ENCODE results near the gene PTOV1.

Gene PTOV1

GRCh38 chr19:49837425-49837824, 13.5 kb upstream of the PTOV1 start:
- Histone ChIP-seq H3K9me2 (replicated peaks; ENCODE audit: insufficient read depth, low read length) (no peaks in the 10 kb centered on the region), H3F3A (ENCODE audit: insufficient read depth) (0 out of 2 replicates have a peak, but pooled peaks cover 2% of the 10 kb centered on the region), H3K4me3 (ENCODE audit: insufficient read depth, low read length, poor library complexity, severe bottlenecking) (no peak overlapping the region), H4K20me1 (ENCODE audit: low read depth, low read length) (no peaks in the 10 kb centered on the region), H3K36me3 (ENCODE audit: low read length) (peaks cover 3% of the 10 kb centered on the region; the same call in 1 of the 2 replicates), H2AFZ (ENCODE audit: low read depth, low read length, severe bottlenecking) (no peak overlapping the region), H3K9me3 (ENCODE audit: insufficient read depth, low read length) (no peaks in the 10 kb centered on the region), H3K27me3 (ENCODE audit: low read length) (no peaks in the 10 kb centered on the region), H3K27ac (ENCODE audit: low read depth, low read length) (no peak overlapping the region), H3K9ac (ENCODE audit: low read length) (no peak overlapping the region), H3K79me2 (ENCODE audit: insufficient read depth, low read length) (no peaks in the 10 kb centered on the region), H3K4me2 (ENCODE audit: low read depth, low read length, poor library complexity, severe bottlenecking) (no peak overlapping the region)
- TF ChIP-seq CTCF (IDR thresholded peaks at IDR 0.05; ENCODE audit: insufficient read depth, low read length, poor library complexity, severe bottlenecking), result no peak
- TF ChIP-seq EZH2phosphoT487 (conservative IDR thresholded peaks at IDR 0.05; ENCODE audit: low read length), result no peak

- H2AFZ ChIP-seq (ENCODE audit: low read depth, low read length, severe bottlenecking), result no peak overlapping the region
- H3K27me3 ChIP-seq (ENCODE audit: low read length), result no peaks in the 10 kb centered on the region
- H4K20me1 ChIP-seq (ENCODE audit: low read depth, low read length), result no peaks in the 10 kb centered on the region
- H3K9me2 ChIP-seq (replicated peaks; ENCODE audit: insufficient read depth, low read length), result no peaks in the 10 kb centered on the region
- no peak overlapping the region for H3K9ac ChIP-seq (ENCODE audit: low read length)
- H3K9me3 ChIP-seq (ENCODE audit: insufficient read depth, low read length), result no peaks in the 10 kb centered on the region
- peaks cover 9% of the 10 kb centered on the region; the same call in 1 of the 2 replicates for H3F3A ChIP-seq (ENCODE audit: insufficient read depth)
- no peak for TF ChIP-seq CTCF (IDR thresholded peaks at IDR 0.05; ENCODE audit: insufficient read depth, low read length, poor library complexity, severe bottlenecking)
- no peak for TF ChIP-seq EZH2phosphoT487 (conservative IDR thresholded peaks at IDR 0.05; ENCODE audit: low read length)
- no peaks in the 10 kb centered on the region for H3K79me2 ChIP-seq (ENCODE audit: insufficient read depth, low read length)
- H3K4me2 ChIP-seq (ENCODE audit: low read depth, low read length, poor library complexity, severe bottlenecking), result no peak overlapping the region
- H3K4me3 ChIP-seq (ENCODE audit: insufficient read depth, low read length, poor library complexity, severe bottlenecking), result no peak overlapping the region
- no peak overlapping the region for H3K27ac ChIP-seq (ENCODE audit: low read depth, low read length)
- 0 out of 2 replicates have a peak, but pooled peaks cover 3% of the 10 kb centered on the region for H3K36me3 ChIP-seq (ENCODE audit: low read length)
Observed at GRCh38 chr19:49838885-49839588, 11.9 kb upstream of the PTOV1 start.

GRCh38 chr19:49839713-49840112, 11.2 kb upstream of the PTOV1 start:
- Histone ChIP-seq H3K27ac (ENCODE audit: low read depth, low read length) (no peak overlapping the region), H3K27me3 (ENCODE audit: low read length) (no peaks in the 10 kb centered on the region), H2AFZ (ENCODE audit: low read depth, low read length, severe bottlenecking) (no peak overlapping the region), H4K20me1 (ENCODE audit: low read depth, low read length) (no peaks in the 10 kb centered on the region), H3K4me2 (ENCODE audit: low read depth, low read length, poor library complexity, severe bottlenecking) (no peak overlapping the region), H3K9ac (ENCODE audit: low read length) (no peak overlapping the region), H3K9me2 (replicated peaks; ENCODE audit: insufficient read depth, low read length) (no peaks in the 10 kb centered on the region), H3K9me3 (ENCODE audit: insufficient read depth, low read length) (no peaks in the 10 kb centered on the region), H3K36me3 (ENCODE audit: low read length) (0 out of 2 replicates have a peak, but pooled peaks cover 3% of the 10 kb centered on the region), H3K4me3 (ENCODE audit: insufficient read depth, low read length, poor library complexity, severe bottlenecking) (no peak overlapping the region), H3K79me2 (ENCODE audit: insufficient read depth, low read length) (no peaks in the 10 kb centered on the region), H3F3A (ENCODE audit: insufficient read depth) (peaks cover 9% of the 10 kb centered on the region; the same call in 1 of the 2 replicates)
- TF ChIP-seq EZH2phosphoT487 (conservative IDR thresholded peaks at IDR 0.05; ENCODE audit: low read length) (no peak), CTCF (IDR thresholded peaks at IDR 0.05; ENCODE audit: insufficient read depth, low read length, poor library complexity, severe bottlenecking) (no peak)

Data from SU-DHL-6 (cell line).